A172 (cell line): ENCODE data around the gene RAPH1. TPM values are rescaled to one million over a fixed set of nuclear protein-coding genes. Genes with fewer than 3 reads are reported as not detected.
A peak's percentile ranks its signal among the peaks of the same experiment; 100 is the strongest.
"Not testable (repeated sequence)": the region's sequence is repeated elsewhere in the genome, so short reads cannot be mapped to it uniquely, and the experiment has no call there.

Source experiments
- DNase-seq: peaks from one replicate; pipeline ENCODE4 v3.0.0-alpha.2; 2015; ENCODE audit warnings: low spot score
- total RNA-seq: library from RNA; depleted of rRNA; stranded (reverse); fragments of >200 nt; shearing (Covaris generic); gene quantifications from 2 replicates; pipeline ENCODE4 v1.2.3, GENCODE V29; 2014

Gene RAPH1
- total RNA-seq, 1 experiment from 2014 or later = 15.5 TPM

DNA sequence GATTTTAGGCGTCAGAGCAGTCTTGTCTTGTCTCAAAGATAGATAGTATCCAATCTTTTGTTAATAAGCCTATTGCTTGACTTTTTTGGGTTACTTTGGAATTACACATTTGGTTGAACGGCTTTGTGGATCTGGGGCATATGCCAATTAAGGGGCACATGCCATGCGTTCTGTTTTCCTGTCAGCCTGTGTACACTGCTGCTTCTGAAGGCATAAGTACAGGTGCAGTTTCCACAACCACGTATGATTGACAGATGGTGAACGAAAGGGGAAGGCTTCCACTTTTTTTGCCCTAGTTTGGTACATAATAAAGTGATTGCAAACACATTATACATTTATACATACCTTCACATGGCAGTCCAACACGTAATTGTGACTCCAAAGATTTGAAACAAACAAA lies 102.3 kb downstream of the RAPH1 start:
- no peak for DNase-seq

GRCh38 chr2:203431391-203432185 lies 103.5 kb downstream of the RAPH1 start:
- DNase-seq = no peak

DNA sequence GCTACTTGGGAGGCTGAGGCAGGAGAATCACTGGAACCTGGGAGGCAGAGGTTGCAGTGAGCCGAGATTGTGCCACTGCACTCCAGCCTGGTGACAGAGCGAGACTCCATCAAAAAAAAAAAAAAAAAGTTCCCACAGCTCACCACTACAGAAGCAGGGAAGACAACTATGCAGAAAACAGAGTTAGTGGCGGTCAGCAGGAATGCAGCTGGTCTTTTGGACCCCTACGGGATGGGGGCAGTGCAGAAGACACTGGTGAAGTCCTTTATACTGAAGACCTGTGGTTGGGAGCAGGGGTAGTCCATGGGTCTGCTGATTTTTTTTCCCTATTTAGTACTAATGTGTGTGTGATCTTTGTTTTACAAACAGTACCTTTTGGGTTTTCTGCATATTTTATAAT lies 105.5 kb downstream of the RAPH1 start:
- not testable (repeated sequence) for DNase-seq

DNA sequence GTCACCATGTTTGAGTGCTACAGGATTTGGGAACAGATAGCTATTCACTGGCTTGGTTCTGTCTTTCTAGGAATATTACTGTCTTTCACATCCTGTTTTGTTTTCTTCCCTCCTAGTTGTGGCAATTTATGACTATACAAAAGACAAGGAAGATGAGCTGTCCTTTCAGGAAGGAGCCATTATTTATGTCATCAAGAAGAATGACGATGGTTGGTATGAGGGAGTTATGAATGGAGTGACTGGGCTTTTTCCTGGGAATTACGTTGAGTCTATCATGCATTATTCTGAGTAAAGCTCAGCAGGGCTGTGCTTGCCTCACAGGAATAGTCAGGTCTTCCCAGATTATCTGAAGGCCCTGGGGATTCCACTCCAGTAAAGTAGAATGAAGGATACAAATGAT lies 108.0 kb downstream of the RAPH1 start:
- DNase-seq = peak; percentile 66

- DNase-seq = no peak
Measured at GRCh38 chr2:203418271-203418670, 116.8 kb downstream of the RAPH1 start.

DNA sequence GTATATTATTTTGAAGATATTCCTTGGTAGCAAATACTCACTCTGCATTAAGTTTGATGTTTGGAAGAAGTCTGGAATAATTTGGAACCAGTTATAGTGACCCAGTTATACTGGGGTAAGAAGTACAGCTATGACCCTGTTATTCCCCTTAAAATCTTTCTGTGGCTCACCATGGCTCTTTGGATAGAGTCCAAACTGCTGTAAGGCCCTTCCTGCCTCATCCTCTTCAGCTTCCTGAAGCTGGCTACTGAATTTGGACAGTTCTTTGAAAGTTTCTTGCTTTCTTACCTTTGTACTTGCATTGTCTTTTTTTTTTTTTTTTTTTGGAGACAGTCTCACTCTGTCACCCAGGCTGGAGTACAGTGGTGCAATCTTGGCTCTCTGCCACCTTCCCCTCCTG lies 121.3 kb downstream of the RAPH1 start:
- DNase-seq = no peak

DNA sequence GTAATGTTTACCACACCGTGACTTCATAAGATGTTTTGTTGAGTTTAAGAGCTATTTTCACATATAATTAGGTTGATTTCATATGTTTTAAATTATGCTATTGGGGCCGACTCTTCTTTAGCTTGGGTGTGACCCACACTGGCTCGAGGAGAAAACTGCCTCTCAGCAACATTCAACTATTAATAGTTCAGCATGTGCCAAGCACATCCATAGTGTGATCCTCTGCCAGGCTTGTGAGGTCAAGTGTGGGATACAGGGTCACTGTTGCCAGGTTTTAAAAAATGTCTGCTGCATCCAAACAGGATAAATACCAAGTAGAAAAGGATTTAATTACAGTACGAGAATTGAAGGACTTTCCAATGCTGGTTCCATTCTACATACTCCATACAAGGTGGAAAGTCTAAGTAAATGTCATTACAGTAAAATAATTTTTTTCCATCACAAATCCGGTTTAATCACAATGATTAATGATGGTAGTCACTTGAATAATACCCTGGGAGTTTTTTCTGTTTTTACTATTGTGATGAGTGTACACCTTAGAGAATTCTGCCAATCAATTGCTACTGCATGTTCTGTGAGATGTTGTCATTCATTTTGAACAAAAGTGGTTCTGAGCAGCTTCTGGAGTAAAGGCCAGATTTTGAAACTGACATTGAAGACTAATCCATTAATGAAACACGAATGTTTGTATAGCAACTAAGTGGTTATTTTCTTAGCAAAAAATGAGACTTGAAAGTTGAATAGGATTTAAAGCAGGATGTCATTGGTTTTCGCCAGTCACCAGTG lies 122.4 kb downstream of the RAPH1 start:
- no peak for DNase-seq

- DNase-seq = no peak
Measured at GRCh38 chr2:203407496-203407895, 127.6 kb downstream of the RAPH1 start.

- no peak for DNase-seq
Measured at GRCh38 chr2:203404996-203405395, 130.1 kb downstream of the RAPH1 start.

DNA sequence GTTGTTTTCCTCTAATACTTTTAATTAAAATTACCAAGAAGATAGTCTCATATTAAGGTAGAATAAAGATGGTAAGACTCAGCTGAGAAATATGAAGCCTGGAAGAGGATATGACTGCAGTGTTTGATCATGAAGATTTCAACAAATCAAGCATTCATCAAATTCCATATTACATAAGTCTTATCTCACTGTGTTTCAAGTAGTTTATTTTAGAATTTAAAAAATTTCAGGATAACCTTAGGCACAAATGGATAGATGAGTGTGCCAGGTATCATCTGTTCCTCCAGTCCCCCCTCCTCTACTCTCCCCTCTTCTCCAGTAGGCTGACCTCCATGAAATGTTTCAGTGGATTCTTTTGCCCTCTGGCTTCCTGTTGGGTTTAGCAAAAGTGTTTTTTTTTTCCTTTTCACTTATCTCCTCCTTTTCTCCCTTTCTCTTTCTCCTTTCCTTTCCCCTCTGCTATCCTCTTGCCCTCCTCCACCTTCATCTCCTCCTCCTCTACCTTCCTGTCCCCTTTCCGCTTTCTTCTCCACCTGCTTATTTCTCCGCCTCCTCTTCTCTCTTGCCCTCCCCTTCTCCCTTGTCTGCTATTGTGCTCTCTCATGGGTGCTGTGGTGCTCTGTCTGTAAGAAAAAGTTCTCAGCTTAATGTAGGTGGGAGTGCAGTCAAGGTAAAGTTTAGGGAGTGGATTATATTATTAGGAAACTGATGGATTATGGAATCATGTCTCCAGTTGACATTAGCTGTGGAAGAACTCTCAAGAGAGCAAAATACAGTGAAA lies 134.1 kb downstream of the RAPH1 start:
- peak; percentile 31 for DNase-seq

DNA sequence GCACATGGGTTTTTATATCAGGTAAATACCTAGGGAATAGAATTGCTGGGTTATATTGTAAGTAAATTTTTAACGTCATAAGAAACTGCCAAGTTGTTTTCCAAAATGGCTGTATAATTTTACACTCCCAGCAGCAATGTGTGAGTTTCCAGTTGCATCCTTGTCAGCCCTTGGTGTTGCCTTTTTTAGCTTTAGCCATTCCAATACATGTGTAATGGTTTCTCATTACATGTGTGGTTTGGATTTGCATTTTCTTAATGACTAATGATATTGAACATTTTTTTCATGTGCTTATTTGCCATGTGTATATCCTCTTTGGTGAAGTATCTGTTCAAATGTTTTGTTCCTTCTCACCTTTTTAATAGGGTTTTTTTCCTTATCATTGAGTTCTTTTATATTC lies 136.1 kb downstream of the RAPH1 start:
- no peak for DNase-seq

DNA sequence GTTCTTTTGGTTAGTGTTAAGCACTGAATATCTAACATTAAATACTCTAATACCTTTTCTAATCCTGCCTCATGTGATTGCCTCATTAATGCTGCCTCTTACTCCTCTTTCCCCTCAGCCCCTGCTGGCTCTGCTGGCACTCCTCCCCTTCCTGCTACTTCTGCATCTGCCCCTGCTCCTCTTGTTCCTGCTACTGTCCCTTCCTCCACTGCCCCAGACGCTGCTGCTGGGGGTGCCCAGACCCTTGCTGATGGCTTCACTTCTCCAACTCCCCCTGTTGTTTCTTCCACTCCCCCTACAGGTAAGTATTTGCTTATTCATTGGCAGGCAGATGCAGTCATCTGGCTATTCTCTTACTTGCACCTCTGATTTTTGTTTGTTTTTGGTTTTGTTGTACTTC lies 138.4 kb downstream of the RAPH1 start:
- DNase-seq = no peak

DNA sequence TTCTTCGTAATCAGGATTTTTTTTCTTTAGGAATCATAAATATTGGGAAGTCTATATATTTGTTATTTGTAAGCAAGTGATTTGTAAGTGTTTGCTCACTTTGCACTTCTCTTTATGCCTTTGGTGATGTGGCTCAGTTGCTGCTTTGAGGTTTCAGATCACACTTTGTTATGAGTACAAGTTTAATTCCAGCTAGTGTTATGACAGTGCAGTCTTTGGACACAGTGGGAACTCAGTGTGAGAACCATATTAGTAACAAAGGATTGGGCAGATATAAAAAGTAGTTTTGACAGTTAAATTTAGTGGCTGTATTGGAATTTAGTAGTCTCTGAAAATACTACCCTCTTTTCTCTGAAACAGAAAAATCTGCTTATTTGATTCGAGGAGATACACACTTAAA lies 139.2 kb downstream of the RAPH1 start:
- DNase-seq = no peak

- DNase-seq = no peak
Measured at GRCh38 chr2:203394519-203395227, 140.4 kb downstream of the RAPH1 start.

GRCh38 chr2:203388153-203388552 lies 146.9 kb downstream of the RAPH1 start:
- DNase-seq = not testable (repeated sequence)

GRCh38 chr2:203383038-203383437 lies 152.1 kb downstream of the RAPH1 start:
- DNase-seq = no peak

DNA sequence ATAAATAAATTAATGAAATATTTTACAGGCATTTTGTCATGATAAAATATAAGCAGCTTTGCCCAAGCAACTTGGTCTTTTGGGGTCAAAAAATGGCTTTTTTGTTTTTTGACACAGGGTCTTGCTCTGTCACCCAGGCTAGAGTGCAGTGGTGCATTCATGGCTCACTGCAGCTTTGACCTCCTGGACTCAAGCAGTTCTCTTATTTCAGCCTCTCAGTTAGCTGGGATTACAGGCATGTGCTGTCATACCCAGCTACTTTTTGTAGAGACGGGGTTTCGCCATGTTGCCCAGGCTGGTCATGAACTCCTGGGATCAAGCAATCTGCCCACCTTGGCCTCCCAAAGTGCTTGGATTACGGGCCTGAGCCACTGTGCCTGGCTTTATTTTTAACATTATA lies 155.9 kb downstream of the RAPH1 start:
- DNase-seq = no peak

DNA sequence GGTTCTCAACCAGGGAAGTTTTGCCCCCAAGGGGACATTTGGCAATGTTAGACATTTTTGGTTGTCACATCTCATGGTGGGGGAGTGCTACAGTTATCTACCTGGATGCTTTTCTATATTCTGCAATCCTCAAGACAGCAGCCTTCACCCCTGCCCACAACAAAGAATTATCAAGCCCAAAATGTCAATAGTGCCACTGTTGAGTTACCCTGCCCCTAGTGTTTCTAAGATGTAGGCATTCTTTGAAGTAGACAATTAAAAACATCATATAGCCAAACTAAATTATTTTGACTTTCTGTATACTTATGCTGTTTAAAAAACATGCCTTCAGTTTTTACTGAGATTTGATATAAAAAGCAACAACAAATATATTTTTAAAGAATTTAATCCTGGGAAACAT lies 158.9 kb downstream of the RAPH1 start:
- no peak for DNase-seq

- not testable (repeated sequence) for DNase-seq
Measured at GRCh38 chr2:203372706-203373105, 162.4 kb downstream of the RAPH1 start.

- DNase-seq = no peak
Measured at GRCh38 chr2:203366639-203367466, 168.2 kb downstream of the RAPH1 start.

- DNase-seq = no peak
Measured at GRCh38 chr2:203361922-203362321, 173.2 kb downstream of the RAPH1 start.
